ENCODE results near the gene KCNQ1.

Gene KCNQ1

GRCh38 chr11:2411446-2412305, 33.1 kb upstream of the KCNQ1 start:
- DNase-seq, result no peak

GRCh38 chr11:2412323-2412722, 32.5 kb upstream of the KCNQ1 start:
- no peak for DNase-seq

- DNase-seq, result no peak
Measured at GRCh38 chr11:2413742-2414579, 30.8 kb upstream of the KCNQ1 start.

- no peak for DNase-seq
Measured at GRCh38 chr11:2414616-2415015, 30.2 kb upstream of the KCNQ1 start.

GRCh38 chr11:2415171-2415570, 29.6 kb upstream of the KCNQ1 start:
- no peak for DNase-seq

- no peak for DNase-seq
Measured at GRCh38 chr11:2415601-2416380, 29.0 kb upstream of the KCNQ1 start.

- no peak for DNase-seq
Measured at GRCh38 chr11:2416765-2417164, 28.0 kb upstream of the KCNQ1 start.

GRCh38 chr11:2417856-2418692, 26.7 kb upstream of the KCNQ1 start:
- no peak for DNase-seq

GRCh38 chr11:2418693-2419360, 26.0 kb upstream of the KCNQ1 start:
- no peak for DNase-seq

GRCh38 chr11:2419638-2420501, 24.9 kb upstream of the KCNQ1 start:
- peak in 1 of 2 experiments; percentile 41 for DNase-seq

GRCh38 chr11:2420502-2421225, 24.1 kb upstream of the KCNQ1 start:
- no peak for DNase-seq

GRCh38 chr11:2421226-2421994, 23.4 kb upstream of the KCNQ1 start:
- DNase-seq, result no peak

GRCh38 chr11:2421996-2422395, 22.8 kb upstream of the KCNQ1 start:
- no peak for DNase-seq

GRCh38 chr11:2422461-2423156, 22.2 kb upstream of the KCNQ1 start:
- DNase-seq, result no peak

- DNase-seq, result no peak
Measured at GRCh38 chr11:2423157-2424025, 21.4 kb upstream of the KCNQ1 start.

GRCh38 chr11:2424811-2425495, 19.9 kb upstream of the KCNQ1 start:
- DNase-seq, result no peak

GRCh38 chr11:2425506-2425905, 19.3 kb upstream of the KCNQ1 start:
- DNase-seq, result no peak

All from NCI-H187 (cell line).